WTC11 (cell line): Measurements from ENCODE around the gene TRIM38. TPM values are rescaled to one million over a fixed set of nuclear protein-coding genes. Genes with fewer than 3 reads are reported as not detected.

Source experiments
- ATAC-seq: fragments of 200-7000 bp; cut with Tn5 transposase; 2 replicates; pipeline ENCODE4 v1.10.0; 2021; ENCODE audit warnings: mild to moderate bottlenecking, moderate library complexity
- CTCF ChIA-PET: fragments of 300-600 bp; sonication (Branson Sonifier 250); formaldehyde crosslinking; loops from one replicate; lab custom pipeline; 2021; ENCODE audit warnings: antibody characterized with exemption; lab: Charles Lee
- POLR2A ChIA-PET: fragments of 350-600 bp; sonication (Branson Sonifier 250); formaldehyde crosslinking; loops from one replicate; lab custom pipeline; 2021; ENCODE audit warnings: antibody characterized with exemption; lab: Charles Lee
- DNase-seq: peaks from one replicate; pipeline ENCODE4 v3.0.0; 2021; ENCODE audit warnings: low spot score
- H3K27ac Mint-ChIP-seq: 2 replicates; pipeline ENCODE4 v1.8.0; 2021; ENCODE audit warnings: mixed read lengths
- H3K27me3 Mint-ChIP-seq: 2 replicates; pipeline ENCODE4 v1.8.0; 2021; ENCODE audit warnings: low read depth, mild to moderate bottlenecking, moderate library complexity, mixed read lengths
- H3K36me3 Mint-ChIP-seq: 2 replicates; pipeline ENCODE4 v1.8.0; 2021; ENCODE audit warnings: mixed read lengths
- H3K4me1 Mint-ChIP-seq: 2 replicates; pipeline ENCODE4 v1.8.0; 2022; ENCODE audit warnings: mixed read lengths
- H3K4me3 Mint-ChIP-seq: 2 replicates; pipeline ENCODE4 v1.8.0; 2021; ENCODE audit warnings: mild to moderate bottlenecking, moderate library complexity, mixed read lengths
- H3K9me3 Mint-ChIP-seq: 2 replicates; pipeline ENCODE4 v1.8.0; 2021; ENCODE audit warnings: mixed read lengths
- FOXJ3 ChIP-seq: sonication (generic); formaldehyde crosslinking; IDR thresholded peaks from 2 replicates; pipeline ENCODE4 v1.9.0; 2021; ENCODE audit warnings: missing genetic modification reagents, mild to moderate bottlenecking, borderline replicate concordance
- FOXK1 ChIP-seq: sonication (generic); formaldehyde crosslinking; IDR thresholded peaks from 2 replicates; pipeline ENCODE4 v1.8.0; 2022; ENCODE audit warnings: mild to moderate bottlenecking, moderate library complexity, missing genetic modification reagents
- MXD4 ChIP-seq: fragments of 250-450 bp; sonication (Bioruptor Pico); IDR thresholded peaks from 2 replicates; pipeline ENCODE4 v1.8.0; 2021; ENCODE audit warnings: mild to moderate bottlenecking, moderate library complexity, borderline replicate concordance
- NFATC4 ChIP-seq: fragments of 250-450 bp; sonication (Bioruptor Pico); IDR thresholded peaks from 2 replicates; pipeline ENCODE4 v1.9.0; 2021; ENCODE audit warnings: mild to moderate bottlenecking
- PRRX2 ChIP-seq: fragments of 250-450 bp; sonication (Bioruptor Pico); IDR thresholded peaks from 2 replicates; pipeline ENCODE4 v1.8.0; 2021; ENCODE audit warnings: mild to moderate bottlenecking
- SMAD3 ChIP-seq: sonication (generic); formaldehyde crosslinking; IDR thresholded peaks from 2 replicates; pipeline ENCODE4 v1.8.0; 2022; ENCODE audit warnings: missing genetic modification reagents, mild to moderate bottlenecking, borderline replicate concordance
- SMAD4 ChIP-seq: sonication (generic); formaldehyde crosslinking; IDR thresholded peaks from 2 replicates; pipeline ENCODE4 v1.8.0; 2022; ENCODE audit warnings: mild to moderate bottlenecking, missing genetic modification reagents
- SP1 ChIP-seq: sonication (generic); formaldehyde crosslinking; conservative IDR thresholded peaks from 2 replicates; pipeline ENCODE4 v1.8.1; 2022; ENCODE audit warnings: missing genetic modification reagents
- TP53 ChIP-seq: sonication (generic); formaldehyde crosslinking; IDR thresholded peaks from 2 replicates; pipeline ENCODE4 v1.8.1; 2023; ENCODE audit warnings: mild to moderate bottlenecking, missing genetic modification reagents
- ZNF219 ChIP-seq: sonication (generic); formaldehyde crosslinking; IDR thresholded peaks from 2 replicates; pipeline ENCODE4 v1.8.0; 2023; ENCODE audit warnings: missing genetic modification reagents, mild to moderate bottlenecking, borderline replicate concordance
- ZNF317 ChIP-seq: sonication (generic); formaldehyde crosslinking; IDR thresholded peaks from 2 replicates; pipeline ENCODE4 v1.8.1; 2023; ENCODE audit warnings: low read depth, mild to moderate bottlenecking, moderate library complexity, missing genetic modification reagents, borderline replicate concordance
- ZNF671 ChIP-seq: fragments of 250-450 bp; sonication (Bioruptor Pico); IDR thresholded peaks from 2 replicates; pipeline ENCODE4 v1.8.0; 2021; ENCODE audit warnings: mild to moderate bottlenecking
- total RNA-seq: library from RNA; stranded (reverse); gene quantifications from 3 replicates; pipeline ENCODE4 v1.2.3, GENCODE V29; 2021
- TF ChIP-seq, protein P1 (sequence below): sonication (generic); formaldehyde crosslinking; conservative IDR thresholded peaks from 2 replicates; pipeline ENCODE4 v1.8.1; 2022; ENCODE audit warnings: mild to moderate bottlenecking, missing genetic modification reagents
- TF ChIP-seq, protein P2 (sequence below): sonication (generic); formaldehyde crosslinking; IDR thresholded peaks from 2 replicates; pipeline ENCODE4 v1.8.0; 2023; ENCODE audit warnings: mild to moderate bottlenecking, missing genetic modification reagents
- TF ChIP-seq, protein P3 (sequence below): sonication (generic); formaldehyde crosslinking; IDR thresholded peaks from 2 replicates; pipeline ENCODE4 v1.8.0; 2022; ENCODE audit warnings: mild to moderate bottlenecking, missing genetic modification reagents
- TF ChIP-seq, protein P4 (sequence below): sonication (generic); formaldehyde crosslinking; IDR thresholded peaks from 2 replicates; pipeline ENCODE4 v1.8.1; 2022; ENCODE audit warnings: mild to moderate bottlenecking, missing genetic modification reagents, moderate library complexity, borderline replicate concordance
- TF ChIP-seq, protein P5 (sequence below): fragments of 250-450 bp; sonication (Bioruptor Pico); IDR thresholded peaks from 2 replicates; pipeline ENCODE4 v1.9.0; 2021; ENCODE audit warnings: mild to moderate bottlenecking, borderline replicate concordance
- TF ChIP-seq, protein P6 (sequence below): fragments of 250-450 bp; sonication (Bioruptor Pico); conservative IDR thresholded peaks from 2 replicates; pipeline ENCODE4 v1.9.0; 2021; ENCODE audit warnings: mild to moderate bottlenecking
- TF ChIP-seq, protein P7 (sequence below): fragments of 250-450 bp; sonication (Bioruptor Pico); IDR thresholded peaks from 2 replicates; pipeline ENCODE4 v1.9.0; 2021; ENCODE audit warnings: mild to moderate bottlenecking

TRIM38 gene
- total RNA-seq, 1 experiment from 2014 or later = 1.6 TPM

DNA sequence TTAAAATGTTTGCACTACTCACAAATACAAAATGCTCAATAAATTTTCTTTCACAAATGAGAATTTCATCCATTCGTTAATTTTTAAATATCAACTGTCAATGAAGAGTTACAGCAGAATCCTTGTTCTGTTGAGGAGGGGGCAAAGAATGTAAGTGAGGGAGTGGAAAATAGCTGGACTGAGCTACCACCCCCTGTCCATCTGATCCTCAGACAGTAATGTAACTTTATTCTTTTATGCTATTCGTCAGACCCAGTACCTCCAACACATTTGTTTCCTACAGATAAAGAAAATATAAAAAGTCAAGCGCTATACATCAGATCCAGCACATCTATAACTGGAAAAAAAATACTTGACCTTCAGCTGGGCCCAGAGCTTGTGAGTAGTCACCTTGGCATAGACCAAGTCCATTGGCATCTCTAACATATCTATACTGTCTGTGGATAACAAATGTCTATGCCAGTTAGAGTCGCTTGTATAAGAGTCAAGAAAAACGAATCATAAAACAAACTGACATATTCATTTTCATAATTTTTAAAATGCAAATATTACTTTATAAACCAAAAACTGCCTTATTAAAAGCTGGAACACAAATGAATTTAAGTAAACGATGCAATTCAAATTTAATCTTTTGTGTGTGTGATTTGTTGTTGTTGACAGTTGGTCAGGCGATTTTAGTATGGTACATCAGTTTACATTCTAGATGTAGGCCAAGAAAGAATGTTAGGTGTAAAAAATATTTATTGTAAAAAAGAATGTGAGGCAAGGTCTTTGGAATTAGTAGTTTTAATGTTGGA is 67.5 kb downstream of the TRIM38 start:
- peak overlapping the region; percentile 99 for H3K27ac Mint-ChIP-seq
- DNase-seq (no peak), ATAC-seq (no peak)
- POLR2A ChIA-PET = interaction anchor here (0.7 to 11.6 kb wide), 22 partner anchors 11 to 1863 kb away, joined by 3 to 365 read pairs (median 15); a partner anchor contains a TSS
- CTCF ChIA-PET = interaction anchor here (1.2 kb wide), 1 partner anchor 8 kb away, joined by 3 read pairs; no protein-coding TSS in a partner anchor
- no peaks in the 10 kb centered on the region for H3K27me3 Mint-ChIP-seq
- H3K4me1 Mint-ChIP-seq = peaks cover 56% of the 10 kb centered on the region
- no peaks in the 10 kb centered on the region for H3K9me3 Mint-ChIP-seq
- TF ChIP-seq SMAD3 (CRISPR knock-in tag) = no peak
- TF ChIP-seq SP1 (CRISPR knock-in tag) = no peak
- no peak for TF ChIP-seq TP53 (CRISPR knock-in tag)
- TF ChIP-seq, protein P1, sequence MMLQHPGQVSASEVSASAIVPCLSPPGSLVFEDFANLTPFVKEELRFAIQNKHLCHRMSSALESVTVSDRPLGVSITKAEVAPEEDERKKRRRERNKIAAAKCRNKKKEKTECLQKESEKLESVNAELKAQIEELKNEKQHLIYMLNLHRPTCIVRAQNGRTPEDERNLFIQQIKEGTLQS = no peak
- no peak for TF ChIP-seq FOXJ3
- TF ChIP-seq, protein P2, sequence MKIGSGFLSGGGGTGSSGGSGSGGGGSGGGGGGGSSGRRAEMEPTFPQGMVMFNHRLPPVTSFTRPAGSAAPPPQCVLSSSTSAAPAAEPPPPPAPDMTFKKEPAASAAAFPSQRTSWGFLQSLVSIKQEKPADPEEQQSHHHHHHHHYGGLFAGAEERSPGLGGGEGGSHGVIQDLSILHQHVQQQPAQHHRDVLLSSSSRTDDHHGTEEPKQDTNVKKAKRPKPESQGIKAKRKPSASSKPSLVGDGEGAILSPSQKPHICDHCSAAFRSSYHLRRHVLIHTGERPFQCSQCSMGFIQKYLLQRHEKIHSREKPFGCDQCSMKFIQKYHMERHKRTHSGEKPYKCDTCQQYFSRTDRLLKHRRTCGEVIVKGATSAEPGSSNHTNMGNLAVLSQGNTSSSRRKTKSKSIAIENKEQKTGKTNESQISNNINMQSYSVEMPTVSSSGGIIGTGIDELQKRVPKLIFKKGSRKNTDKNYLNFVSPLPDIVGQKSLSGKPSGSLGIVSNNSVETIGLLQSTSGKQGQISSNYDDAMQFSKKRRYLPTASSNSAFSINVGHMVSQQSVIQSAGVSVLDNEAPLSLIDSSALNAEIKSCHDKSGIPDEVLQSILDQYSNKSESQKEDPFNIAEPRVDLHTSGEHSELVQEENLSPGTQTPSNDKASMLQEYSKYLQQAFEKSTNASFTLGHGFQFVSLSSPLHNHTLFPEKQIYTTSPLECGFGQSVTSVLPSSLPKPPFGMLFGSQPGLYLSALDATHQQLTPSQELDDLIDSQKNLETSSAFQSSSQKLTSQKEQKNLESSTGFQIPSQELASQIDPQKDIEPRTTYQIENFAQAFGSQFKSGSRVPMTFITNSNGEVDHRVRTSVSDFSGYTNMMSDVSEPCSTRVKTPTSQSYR (CRISPR knock-in tag) = no peak
- TF ChIP-seq ZNF219 (CRISPR knock-in tag) = no peak
- TF ChIP-seq, protein P3, sequence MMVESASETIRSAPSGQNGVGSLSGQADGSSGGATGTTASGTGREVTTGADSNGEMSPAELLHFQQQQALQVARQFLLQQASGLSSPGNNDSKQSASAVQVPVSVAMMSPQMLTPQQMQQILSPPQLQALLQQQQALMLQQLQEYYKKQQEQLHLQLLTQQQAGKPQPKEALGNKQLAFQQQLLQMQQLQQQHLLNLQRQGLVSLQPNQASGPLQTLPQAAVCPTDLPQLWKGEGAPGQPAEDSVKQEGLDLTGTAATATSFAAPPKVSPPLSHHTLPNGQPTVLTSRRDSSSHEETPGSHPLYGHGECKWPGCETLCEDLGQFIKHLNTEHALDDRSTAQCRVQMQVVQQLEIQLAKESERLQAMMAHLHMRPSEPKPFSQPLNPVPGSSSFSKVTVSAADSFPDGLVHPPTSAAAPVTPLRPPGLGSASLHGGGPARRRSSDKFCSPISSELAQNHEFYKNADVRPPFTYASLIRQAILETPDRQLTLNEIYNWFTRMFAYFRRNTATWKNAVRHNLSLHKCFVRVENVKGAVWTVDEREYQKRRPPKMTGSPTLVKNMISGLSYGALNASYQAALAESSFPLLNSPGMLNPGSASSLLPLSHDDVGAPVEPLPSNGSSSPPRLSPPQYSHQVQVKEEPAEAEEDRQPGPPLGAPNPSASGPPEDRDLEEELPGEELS (CRISPR knock-in tag) = no peak
- TF ChIP-seq ZNF317 (CRISPR knock-in tag) = no peak
- TF ChIP-seq, protein P4, sequence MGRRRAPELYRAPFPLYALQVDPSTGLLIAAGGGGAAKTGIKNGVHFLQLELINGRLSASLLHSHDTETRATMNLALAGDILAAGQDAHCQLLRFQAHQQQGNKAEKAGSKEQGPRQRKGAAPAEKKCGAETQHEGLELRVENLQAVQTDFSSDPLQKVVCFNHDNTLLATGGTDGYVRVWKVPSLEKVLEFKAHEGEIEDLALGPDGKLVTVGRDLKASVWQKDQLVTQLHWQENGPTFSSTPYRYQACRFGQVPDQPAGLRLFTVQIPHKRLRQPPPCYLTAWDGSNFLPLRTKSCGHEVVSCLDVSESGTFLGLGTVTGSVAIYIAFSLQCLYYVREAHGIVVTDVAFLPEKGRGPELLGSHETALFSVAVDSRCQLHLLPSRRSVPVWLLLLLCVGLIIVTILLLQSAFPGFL (CRISPR knock-in tag) = no peak
- peaks cover 5% of the 10 kb centered on the region for H3K36me3 Mint-ChIP-seq
- H3K4me3 Mint-ChIP-seq = peak overlapping the region; percentile 91

DNA sequence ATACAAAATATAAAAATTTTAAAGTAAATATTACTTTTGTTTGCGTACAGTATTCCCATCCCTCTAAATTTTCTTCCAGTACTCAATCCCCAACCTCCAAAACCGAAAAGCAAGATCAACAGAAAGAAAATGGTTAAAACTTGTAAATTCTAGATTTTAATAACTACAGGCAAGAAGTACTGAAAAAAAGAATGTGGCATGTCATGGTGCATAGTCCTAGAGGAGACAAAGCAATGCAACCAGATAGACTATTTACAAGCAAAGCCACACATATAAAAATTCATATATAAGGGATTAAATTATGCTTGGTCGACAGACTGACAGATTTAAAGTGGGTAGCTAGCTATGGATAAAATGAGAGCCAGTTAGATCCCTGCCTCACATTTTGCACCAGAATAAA is 68.1 kb downstream of the TRIM38 start:
- Mint-ChIP-seq H3K27me3 (no peaks in the 10 kb centered on the region), H3K9me3 (no peaks in the 10 kb centered on the region), H3K27ac (peak overlapping the region; percentile 93), H3K36me3 (peaks cover 5% of the 10 kb centered on the region), H3K4me3 (peak overlapping the region; percentile 91), H3K4me1 (peaks cover 56% of the 10 kb centered on the region)
- DNase-seq = no peak
- CTCF ChIA-PET = interaction anchor here (1.2 kb wide), 1 partner anchor 9 kb away, joined by 3 read pairs; no protein-coding TSS in a partner anchor
- POLR2A ChIA-PET = interaction anchor here (0.5 to 11.6 kb wide), 27 partner anchors 9 to 1862 kb away, joined by 3 to 365 read pairs (median 25); a partner anchor contains a TSS
- no peak for ATAC-seq
- TF ChIP-seq, protein P5, sequence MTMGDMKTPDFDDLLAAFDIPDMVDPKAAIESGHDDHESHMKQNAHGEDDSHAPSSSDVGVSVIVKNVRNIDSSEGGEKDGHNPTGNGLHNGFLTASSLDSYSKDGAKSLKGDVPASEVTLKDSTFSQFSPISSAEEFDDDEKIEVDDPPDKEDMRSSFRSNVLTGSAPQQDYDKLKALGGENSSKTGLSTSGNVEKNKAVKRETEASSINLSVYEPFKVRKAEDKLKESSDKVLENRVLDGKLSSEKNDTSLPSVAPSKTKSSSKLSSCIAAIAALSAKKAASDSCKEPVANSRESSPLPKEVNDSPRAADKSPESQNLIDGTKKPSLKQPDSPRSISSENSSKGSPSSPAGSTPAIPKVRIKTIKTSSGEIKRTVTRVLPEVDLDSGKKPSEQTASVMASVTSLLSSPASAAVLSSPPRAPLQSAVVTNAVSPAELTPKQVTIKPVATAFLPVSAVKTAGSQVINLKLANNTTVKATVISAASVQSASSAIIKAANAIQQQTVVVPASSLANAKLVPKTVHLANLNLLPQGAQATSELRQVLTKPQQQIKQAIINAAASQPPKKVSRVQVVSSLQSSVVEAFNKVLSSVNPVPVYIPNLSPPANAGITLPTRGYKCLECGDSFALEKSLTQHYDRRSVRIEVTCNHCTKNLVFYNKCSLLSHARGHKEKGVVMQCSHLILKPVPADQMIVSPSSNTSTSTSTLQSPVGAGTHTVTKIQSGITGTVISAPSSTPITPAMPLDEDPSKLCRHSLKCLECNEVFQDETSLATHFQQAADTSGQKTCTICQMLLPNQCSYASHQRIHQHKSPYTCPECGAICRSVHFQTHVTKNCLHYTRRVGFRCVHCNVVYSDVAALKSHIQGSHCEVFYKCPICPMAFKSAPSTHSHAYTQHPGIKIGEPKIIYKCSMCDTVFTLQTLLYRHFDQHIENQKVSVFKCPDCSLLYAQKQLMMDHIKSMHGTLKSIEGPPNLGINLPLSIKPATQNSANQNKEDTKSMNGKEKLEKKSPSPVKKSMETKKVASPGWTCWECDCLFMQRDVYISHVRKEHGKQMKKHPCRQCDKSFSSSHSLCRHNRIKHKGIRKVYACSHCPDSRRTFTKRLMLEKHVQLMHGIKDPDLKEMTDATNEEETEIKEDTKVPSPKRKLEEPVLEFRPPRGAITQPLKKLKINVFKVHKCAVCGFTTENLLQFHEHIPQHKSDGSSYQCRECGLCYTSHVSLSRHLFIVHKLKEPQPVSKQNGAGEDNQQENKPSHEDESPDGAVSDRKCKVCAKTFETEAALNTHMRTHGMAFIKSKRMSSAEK = peak; percentile 73; the same call in 1 of the 2 replicates
- TF ChIP-seq NFATC4 (CRISPR knock-in tag) (peak; percentile 74), ZNF671 (CRISPR knock-in tag) (peak; percentile 81; the same call in 1 of the 2 replicates), SMAD4 (CRISPR knock-in tag) (no peak), MXD4 (CRISPR knock-in tag) (no peak), FOXK1 (no peak), PRRX2 (CRISPR knock-in tag) (0 out of 2 replicates have a peak, but pooled peaks have one; percentile 32), ZNF317 (CRISPR knock-in tag) (no peak)
- TF ChIP-seq, protein P6, sequence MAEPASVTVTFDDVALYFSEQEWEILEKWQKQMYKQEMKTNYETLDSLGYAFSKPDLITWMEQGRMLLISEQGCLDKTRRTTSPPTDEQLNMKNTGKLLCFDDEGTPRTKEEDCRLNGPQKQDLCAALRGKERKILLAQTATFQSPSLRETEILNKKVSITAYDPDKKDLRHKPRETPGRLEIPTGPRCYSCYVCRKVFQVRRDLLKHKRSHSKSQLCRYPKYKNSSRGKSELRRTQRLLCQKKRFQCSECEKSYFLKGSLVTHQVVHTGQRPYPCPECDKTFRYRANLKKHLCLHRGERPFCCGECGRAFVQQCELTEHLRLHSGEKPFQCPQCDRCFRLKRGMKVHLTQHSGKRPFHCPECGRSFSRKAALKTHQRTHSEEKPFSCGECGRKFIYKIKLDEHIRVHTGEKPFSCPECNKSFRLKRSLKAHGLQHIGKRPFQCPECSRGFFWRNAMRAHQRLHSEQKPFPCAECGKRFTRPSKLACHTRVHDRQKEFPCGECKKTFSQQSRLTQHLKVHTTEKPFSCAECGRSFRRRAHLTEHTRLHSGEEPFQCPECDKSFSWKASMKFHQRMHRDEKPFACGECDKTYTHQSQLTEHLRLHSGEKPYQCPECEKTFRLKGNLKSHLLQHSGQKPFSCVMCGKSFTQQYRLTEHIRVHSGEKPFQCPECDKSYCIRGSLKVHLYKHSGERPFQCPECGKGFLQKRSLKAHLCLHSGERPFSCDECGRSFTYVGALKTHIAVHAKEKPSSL (CRISPR knock-in tag) = peak; percentile 73; the same call in 1 of the 2 replicates
- TF ChIP-seq, protein P7, sequence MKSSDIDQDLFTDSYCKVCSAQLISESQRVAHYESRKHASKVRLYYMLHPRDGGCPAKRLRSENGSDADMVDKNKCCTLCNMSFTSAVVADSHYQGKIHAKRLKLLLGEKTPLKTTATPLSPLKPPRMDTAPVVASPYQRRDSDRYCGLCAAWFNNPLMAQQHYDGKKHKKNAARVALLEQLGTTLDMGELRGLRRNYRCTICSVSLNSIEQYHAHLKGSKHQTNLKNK (CRISPR knock-in tag) = no peak
